HG03280 (cell line): ENCODE data around the gene CALML6.

ENCODE experiments used
- ATAC-seq: cut with Tn5 transposase; IDR thresholded peaks from one replicate; pipeline ENCODE4 v1.9.1; 2021; ENCODE audit warnings: mild to moderate bottlenecking, moderate library complexity; ENCODE audit not compliant: unreplicated experiment

The CALML6 gene

DNA sequence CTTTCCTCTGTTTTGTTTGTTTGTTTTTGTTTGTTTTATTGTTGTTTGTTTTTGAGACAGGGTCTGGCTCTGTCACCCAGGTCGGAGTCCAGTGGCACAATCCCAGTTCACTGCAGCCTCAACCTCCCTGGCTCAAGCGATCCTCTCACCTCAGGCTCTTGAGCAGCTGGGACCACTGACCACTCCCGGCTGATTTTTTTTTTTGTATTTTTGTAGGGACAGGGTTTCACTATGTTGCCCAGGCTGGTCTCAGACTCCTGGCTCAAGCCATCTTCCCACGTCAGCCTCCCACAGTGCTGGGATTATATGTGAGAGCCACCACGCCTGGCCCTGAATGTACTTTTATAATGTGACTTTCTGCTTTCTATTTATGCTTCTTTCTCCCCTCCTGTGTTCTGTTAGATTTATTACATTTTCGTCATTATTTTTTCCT, 5.0 kb upstream of the CALML6 start:
- ATAC-seq = no peak

DNA sequence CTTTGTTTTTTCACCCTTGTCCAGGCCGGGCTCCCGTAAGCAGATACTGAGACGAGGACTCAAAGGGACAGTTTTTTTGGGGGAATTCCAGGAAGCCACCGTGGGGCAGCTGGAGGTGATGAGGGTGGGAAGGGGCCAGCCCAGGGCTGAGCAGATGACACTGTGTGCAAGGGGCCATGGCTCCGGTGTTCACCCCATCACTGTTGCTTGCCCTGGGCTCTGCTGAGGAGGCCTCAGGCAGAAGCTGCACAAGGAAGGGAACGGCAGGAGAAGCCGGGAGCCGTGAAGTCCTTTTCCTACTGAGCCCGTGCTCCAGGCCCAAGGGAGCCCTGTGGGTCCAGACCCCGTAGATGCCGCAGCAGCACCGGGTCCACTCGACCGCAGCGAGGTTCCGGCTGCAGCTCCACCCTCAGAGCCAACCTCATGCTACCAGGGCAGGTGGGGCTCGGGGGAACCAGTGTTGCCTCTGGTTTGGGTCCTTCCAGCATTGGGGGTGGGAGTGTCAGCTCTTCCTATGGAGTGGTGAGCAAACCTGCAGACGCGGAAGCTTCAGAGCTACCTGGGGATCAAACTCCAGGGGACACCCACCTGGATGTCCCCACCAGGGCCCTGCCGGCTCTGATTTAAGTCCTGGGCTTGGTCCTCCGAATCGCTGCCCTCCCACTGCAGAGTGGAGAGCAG, 4.3 kb upstream of the CALML6 start:
- no peak for ATAC-seq

DNA sequence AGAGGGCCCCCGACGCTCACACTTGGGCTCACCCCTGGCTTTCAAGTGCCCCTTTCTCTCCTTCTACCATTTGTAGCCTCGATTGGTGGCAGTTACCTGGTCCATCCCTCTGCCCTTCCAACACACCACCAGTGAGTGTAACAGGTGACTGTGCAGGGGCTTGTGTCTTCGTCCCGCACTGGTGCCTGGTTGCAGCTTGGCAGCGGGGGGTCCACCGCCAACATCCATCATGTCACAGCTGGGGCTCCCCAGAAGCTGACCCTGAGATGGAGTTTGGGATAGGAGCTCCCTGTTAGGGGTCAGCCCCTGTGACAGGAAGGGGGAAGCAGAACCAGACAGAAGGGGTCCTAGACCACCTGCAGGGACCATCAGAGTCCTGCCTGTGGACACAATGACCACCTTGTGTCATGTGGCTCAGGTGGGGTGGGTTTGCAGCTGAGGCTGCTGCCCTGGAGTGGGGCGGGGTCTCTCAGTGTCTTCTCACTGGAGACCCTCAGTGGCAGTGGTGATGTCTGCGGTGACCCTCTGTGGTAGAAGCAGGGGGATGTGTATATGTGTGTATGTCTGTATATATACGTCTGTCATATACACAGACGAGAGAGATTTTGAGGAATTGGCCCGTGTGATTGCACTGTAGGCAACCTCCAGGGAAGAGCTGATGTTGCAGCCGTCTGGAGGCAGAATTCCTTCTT, 3.6 kb upstream of the CALML6 start:
- no peak for ATAC-seq

GRCh38 chr1:1914101-1914970, 724 bp upstream of the CALML6 start:
- no peak for ATAC-seq

GRCh38 chr1:1915911-1916840, 1.1 kb downstream of the CALML6 start:
- no peak for ATAC-seq

GRCh38 chr1:1916851-1917251, 1.8 kb downstream of the CALML6 start:
- ATAC-seq = no peak

- no peak for ATAC-seq
Observed at GRCh38 chr1:1917304-1917976, 2.4 kb downstream of the CALML6 start.

DNA sequence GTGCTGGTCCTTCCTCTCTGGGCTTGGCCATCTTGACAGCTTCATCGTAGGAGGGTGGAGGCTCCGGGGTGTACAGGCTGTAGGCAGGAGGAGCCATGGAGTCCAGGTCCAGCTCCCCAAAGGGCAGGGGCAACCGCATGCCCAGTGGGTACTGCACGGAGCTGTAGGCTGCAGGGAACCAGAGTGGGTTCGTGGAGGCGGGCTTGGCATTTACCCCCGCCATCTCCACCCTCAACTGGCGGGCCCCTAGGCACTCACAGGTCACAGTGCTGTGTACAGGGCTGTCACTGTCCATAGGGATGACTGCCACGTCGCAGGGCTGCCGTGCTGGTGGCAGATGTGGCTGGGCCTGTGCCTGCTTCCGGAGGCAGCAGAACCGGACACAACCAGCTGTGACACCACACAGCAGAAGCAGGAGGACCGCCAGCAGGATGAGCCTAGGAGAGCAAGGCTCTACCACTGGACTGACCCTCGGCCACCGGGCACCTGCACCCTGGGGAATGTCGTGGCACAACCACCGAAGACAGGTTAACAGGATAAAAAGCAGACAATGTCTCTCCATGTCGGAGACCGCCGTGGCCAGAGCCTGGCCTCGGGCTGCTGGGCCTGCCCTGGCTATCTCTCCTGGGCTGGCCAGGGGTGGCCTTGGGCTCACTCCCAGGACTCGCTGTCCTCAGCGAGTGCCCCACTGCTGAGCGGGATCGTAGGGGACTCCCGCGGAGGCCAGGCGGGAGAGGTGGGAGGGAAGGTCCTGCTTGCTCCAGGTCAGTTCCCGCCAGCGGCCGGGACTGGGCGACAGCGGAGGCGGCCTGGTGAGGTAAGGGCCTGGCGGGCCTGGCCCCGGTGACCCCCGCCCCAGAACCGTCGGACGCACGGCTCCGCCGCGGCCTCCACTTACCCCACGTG, 3.2 kb downstream of the CALML6 start:
- ATAC-seq = no peak

GRCh38 chr1:1918901-1919303, 3.8 kb downstream of the CALML6 start, which contains the start of gene TMEM52:
Gene TMEM52, minus strand, starts transcription at chr1:1919279. Its CDS starts 14 bp downstream, at chr1:1919265.
- ATAC-seq = peak; percentile 19

GRCh38 chr1:1919304-1920056, 4.4 kb downstream of the CALML6 start:
- ATAC-seq = peak; percentile 80

DNA sequence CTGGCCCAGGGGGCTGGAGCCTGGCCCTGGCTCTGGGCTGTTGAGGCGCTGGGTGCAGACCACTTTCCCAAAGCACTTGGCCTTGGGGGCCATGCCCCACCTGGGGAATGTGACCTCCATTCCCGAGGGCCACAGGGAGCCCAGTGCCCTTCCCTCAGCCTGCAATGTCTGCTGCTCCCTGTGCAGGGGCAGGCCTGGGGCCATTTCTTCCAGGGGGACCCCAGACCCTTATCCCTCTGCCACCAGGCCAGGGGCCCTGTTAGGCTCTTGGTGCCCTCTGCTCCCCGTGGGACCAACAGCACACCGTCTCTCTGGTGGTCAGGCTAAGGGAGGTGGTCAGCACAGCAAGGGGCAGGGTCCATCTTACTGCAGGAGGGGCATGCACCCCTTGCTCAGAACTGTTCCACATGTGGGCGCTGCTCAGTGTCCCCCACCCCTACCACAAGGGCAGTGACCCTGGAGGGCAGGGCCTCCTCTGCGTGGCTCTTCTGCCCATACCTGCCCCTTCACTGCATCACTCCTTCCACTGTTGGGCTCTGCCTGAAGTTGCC, 5.1 kb downstream of the CALML6 start:
- ATAC-seq = no peak

DNA sequence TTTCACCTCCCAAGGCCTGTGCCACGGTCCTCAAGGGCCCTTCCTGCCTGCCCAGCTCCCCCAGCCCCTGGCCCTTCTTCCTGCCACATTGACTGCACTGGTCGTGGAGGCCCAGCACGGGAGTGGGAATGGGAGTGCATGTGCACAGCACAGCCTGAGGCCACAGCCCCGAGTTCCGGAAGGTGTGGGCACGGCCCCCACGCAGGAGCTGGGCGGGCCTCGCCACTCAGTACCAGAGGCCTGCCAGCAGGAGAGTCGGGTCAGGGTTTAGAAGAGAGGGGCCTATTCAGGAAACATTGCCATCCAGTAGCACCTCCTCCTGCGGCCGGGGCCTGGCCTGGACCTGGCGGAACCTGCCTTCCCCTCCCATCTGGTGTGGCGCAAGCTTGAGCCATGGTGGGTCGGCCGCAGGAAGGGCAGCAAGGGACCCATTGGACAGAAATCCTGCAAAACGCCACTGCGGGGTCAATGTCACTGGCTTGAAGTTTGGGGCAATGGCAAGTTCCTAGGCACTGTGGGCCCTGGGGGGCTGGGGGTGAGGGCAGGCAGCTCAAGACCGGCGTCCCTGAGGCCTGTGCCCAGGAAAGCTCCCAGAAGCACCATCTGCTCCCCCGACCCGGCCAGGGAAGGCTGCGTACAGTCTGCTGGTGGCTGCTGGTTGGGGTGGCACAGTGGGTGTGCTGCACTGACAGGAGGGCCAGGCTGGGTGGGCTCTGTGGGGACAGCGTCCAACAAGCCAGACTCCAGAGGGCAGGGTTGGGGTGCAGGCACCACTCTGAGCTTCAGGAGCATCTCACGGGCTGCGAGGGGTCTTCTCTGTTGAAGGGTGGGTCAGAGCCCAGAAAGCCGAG, 5.8 kb downstream of the CALML6 start:
- ATAC-seq = no peak

GRCh38 chr1:1921459-1921862, 6.4 kb downstream of the CALML6 start:
- no peak for ATAC-seq

DNA sequence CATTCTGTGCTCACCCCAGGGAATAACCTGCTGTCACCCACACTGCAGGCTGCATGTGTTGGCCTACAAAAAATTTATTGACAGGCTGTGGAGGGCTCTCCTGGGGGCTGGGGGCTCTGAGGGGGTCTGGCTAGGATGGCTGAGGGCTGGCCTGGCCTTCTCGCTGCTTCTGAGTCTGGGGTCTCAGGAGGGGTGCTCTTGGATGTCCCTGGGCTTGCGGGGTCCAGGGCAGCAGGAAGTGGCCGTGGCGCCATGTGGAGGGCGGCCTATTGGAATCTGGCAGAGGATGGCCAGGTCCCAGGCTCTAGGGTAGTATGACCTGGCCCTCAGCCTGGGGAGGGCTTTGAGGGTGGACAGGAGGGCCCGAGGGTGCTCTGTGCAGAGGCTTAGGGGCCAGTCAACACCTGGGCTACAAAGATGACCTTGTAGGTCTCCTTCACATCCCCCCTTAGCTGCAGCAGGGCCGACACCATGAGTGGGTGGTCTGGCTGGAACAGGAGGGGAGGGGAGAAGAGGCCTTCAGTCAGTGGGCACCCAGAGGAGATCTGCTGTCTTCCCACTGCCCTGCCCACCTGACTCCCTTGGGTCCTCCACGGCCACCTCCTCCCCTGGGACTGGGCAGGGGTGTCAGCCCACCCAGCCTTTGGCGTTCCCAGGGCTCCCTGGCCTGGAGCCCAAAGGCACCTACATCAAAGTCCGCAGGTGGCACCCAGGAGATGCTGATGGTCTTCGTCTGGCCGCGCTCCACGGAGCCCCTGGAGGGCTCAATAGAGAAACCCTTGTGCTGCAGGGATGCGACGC, 7.0 kb downstream of the CALML6 start:
- no peak for ATAC-seq

DNA sequence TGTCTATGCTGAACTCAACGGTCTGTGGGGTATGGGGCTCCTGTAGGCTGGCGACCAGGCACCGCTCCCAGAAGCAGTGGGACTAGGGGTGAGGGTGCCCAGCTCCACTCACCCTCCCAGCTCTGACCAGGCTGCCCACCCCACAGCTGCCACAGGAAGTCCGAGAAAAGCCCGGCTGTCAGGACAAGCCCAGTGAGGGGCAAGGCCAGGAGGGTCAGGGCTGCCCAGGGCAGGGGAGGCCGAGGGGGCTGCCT, 7.6 kb downstream of the CALML6 start:
- no peak for ATAC-seq
